Measurements from ENCODE around the gene GSG1L.

The GSG1L gene

DNA sequence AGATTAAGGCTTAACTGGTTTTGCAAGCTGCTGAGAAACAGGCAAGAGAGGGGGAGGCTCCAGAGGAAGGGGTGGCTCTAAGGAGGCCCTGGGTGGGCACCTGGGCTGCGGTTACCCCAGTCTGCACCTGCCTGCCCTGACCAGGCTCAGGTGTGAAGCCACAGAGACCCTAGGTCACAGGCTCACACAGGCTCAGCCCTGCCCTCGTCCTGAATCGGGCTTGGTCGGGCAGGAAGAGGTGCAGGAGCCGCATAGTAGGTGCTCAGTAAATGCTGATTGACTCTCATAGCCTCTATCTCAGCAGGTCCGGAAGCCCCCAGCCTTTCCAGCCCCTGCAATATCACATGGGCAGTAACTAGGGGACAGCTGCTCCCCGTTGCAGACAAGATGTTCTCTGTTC, 203.4 kb downstream of the GSG1L start:
- H3K4me2 ChIP-seq, result no peak overlapping the region

GRCh38 chr16:27859020-27859419, 204.5 kb downstream of the GSG1L start:
- Histone ChIP-seq H3K4me1 (ENCODE audit: low read depth, poor library complexity, severe bottlenecking) (no peaks in the 10 kb centered on the region), H3K27ac (no peak overlapping the region), H3K36me3 (ENCODE audit: insufficient read depth) (no peaks in the 10 kb centered on the region), H3K4me2 (no peak overlapping the region), H3K9ac (no peak overlapping the region), H3K4me3 (IDR thresholded peaks at IDR 0.05; ENCODE audit: insufficient read depth, low read depth, low read length) (no peak overlapping the region), H2AFZ (ENCODE audit: low read depth) (no peak overlapping the region), H3K27me3 (ENCODE audit: insufficient read depth, low read depth) (no peaks in the 10 kb centered on the region), H3K79me2 (ENCODE audit: insufficient read depth, low read depth) (no peaks in the 10 kb centered on the region), H4K20me1 (ENCODE audit: insufficient read depth) (no peaks in the 10 kb centered on the region)
- no peak for TF ChIP-seq CTCF (conservative IDR thresholded peaks at IDR 0.05; ENCODE audit: low read depth, low read length)

More for the DNA sequence above, 203.4 kb downstream of the GSG1L start:
- no peaks in the 10 kb centered on the region for H3K36me3 ChIP-seq (ENCODE audit: insufficient read depth)
- H2AFZ ChIP-seq (ENCODE audit: low read depth), result no peak overlapping the region
- no peak for TF ChIP-seq CTCF (conservative IDR thresholded peaks at IDR 0.05; ENCODE audit: low read depth, low read length)
- H3K27ac ChIP-seq, result no peak overlapping the region
- no peaks in the 10 kb centered on the region for H3K79me2 ChIP-seq (ENCODE audit: insufficient read depth, low read depth)
- no peak overlapping the region for H3K4me3 ChIP-seq (IDR thresholded peaks at IDR 0.05; ENCODE audit: insufficient read depth, low read depth, low read length)
- H3K27me3 ChIP-seq (ENCODE audit: insufficient read depth, low read depth), result no peaks in the 10 kb centered on the region
- no peaks in the 10 kb centered on the region for H3K4me1 ChIP-seq (ENCODE audit: low read depth, poor library complexity, severe bottlenecking)
- no peak overlapping the region for H3K9ac ChIP-seq
- no peaks in the 10 kb centered on the region for H4K20me1 ChIP-seq (ENCODE audit: insufficient read depth)

GRCh38 chr16:27853651-27854050, 209.9 kb downstream of the GSG1L start:
- TF ChIP-seq CTCF (conservative IDR thresholded peaks at IDR 0.05; ENCODE audit: low read depth, low read length), result no peak
- Histone ChIP-seq H3K27me3 (ENCODE audit: insufficient read depth, low read depth) (no peaks in the 10 kb centered on the region), H4K20me1 (ENCODE audit: insufficient read depth) (no peaks in the 10 kb centered on the region), H2AFZ (ENCODE audit: low read depth) (peak overlapping the region; percentile 26; the same call in 1 of the 2 replicates), H3K4me2 (no peak overlapping the region; the same call in 1 of the 2 replicates), H3K79me2 (ENCODE audit: insufficient read depth, low read depth) (no peaks in the 10 kb centered on the region), H3K4me1 (ENCODE audit: low read depth, poor library complexity, severe bottlenecking) (peaks cover 12% of the 10 kb centered on the region), H3K9ac (no peak overlapping the region), H3K27ac (no peak overlapping the region), H3K4me3 (IDR thresholded peaks at IDR 0.05; ENCODE audit: insufficient read depth, low read depth, low read length) (no peak overlapping the region), H3K36me3 (ENCODE audit: insufficient read depth) (no peaks in the 10 kb centered on the region)

DNA sequence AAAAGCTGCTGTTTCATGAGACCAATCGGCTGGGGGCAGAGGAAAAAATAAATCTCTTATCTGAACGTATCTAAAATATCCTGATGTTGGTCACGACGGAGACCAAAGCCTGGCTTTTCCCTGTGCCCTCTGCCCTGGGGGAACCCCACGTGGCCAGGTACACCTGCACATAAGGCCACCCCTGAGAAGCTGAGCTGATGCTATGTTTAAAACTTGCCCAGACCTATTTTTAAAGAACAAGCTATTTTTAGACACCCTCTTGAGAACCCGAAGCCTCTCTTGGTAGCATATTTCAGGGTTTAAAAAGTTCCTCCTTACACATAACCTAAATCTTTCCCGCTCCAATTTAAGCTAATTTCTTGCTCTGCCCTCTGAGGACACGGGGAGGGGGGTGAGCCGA, 210.4 kb downstream of the GSG1L start:
- no peak overlapping the region for H3K9ac ChIP-seq
- peak overlapping the region; percentile 26; the same call in 1 of the 2 replicates for H2AFZ ChIP-seq (ENCODE audit: low read depth)
- H3K79me2 ChIP-seq (ENCODE audit: insufficient read depth, low read depth), result no peaks in the 10 kb centered on the region
- TF ChIP-seq CTCF (conservative IDR thresholded peaks at IDR 0.05; ENCODE audit: low read depth, low read length), result no peak
- H3K4me1 ChIP-seq (ENCODE audit: low read depth, poor library complexity, severe bottlenecking), result peaks cover 12% of the 10 kb centered on the region
- no peak overlapping the region; the same call in 1 of the 2 replicates for H3K4me2 ChIP-seq
- H3K36me3 ChIP-seq (ENCODE audit: insufficient read depth), result no peaks in the 10 kb centered on the region
- H3K27ac ChIP-seq, result no peak overlapping the region
- H4K20me1 ChIP-seq (ENCODE audit: insufficient read depth), result no peaks in the 10 kb centered on the region
- no peaks in the 10 kb centered on the region for H3K27me3 ChIP-seq (ENCODE audit: insufficient read depth, low read depth)
- no peak overlapping the region for H3K4me3 ChIP-seq (IDR thresholded peaks at IDR 0.05; ENCODE audit: insufficient read depth, low read depth, low read length)
